WTC11 (cell line): ENCODE data around the gene SEMA4C.

Experiments used
- CTCF ChIP-seq: fragments of 200-600 bp; IDR thresholded peaks from 2 replicates; pipeline ENCODE4 v1.8.0; 2022; ENCODE audit warnings: antibody characterized with exemption
- NFATC4 ChIP-seq: fragments of 250-450 bp; sonication (Bioruptor Pico); IDR thresholded peaks from 2 replicates; pipeline ENCODE4 v1.9.0; 2021; ENCODE audit warnings: mild to moderate bottlenecking

DNA sequence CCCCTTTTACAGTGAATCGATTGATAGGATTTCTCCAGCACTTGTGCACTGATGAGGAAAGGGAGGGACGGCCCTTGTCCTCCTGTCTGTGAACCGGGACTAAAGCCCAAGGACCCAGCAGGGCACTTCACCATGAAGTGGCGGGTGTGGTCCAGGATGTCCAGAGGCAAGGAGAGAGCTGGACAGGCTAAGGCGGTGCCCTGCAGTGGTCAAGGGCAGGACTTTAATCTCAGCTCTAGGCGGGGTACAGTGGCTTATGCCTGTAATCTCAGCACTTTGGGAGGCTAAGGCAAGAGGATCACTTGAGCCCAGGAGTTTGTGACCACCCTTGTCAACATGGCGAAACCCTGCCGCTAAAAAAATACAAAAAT is 28.2 kb upstream of the SEMA4C start:
- TF ChIP-seq NFATC4 (CRISPR knock-in tag) (no peak), CTCF (no peak)
